Measurements from ENCODE around the gene STAB2.

Gene STAB2

DNA sequence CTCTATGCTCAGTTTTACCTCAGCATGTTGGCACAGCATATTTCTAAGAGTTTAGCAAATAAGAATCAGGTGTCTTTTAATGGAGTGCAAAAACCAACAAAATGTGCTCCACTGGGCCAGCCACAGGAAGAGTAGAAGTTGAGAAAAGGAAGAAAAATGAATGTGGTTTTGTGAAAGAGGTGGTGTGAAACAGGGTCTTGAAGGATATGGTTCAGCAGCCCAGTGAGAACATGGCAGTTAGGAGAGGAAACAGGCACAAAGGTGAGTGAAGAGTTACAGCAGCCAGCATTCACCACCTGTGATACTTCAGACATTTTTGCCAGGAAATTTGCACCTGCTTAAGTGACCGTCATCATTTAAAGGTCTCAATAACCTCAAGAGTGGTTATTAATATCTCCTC, 2.4 kb downstream of the STAB2 start:
- Histone ChIP-seq H3K27me3 (ENCODE audit: insufficient read depth, low read length) (no peaks in the 10 kb centered on the region), H3K4me1 (ENCODE audit: insufficient read depth, low read length) (no peaks in the 10 kb centered on the region), H3K4me3 (ENCODE audit: low read length) (no peak overlapping the region), H3K9ac (ENCODE audit: low read depth, low read length) (no peak overlapping the region), H3K36me3 (ENCODE audit: insufficient read depth, low read depth, low read length) (no peaks in the 10 kb centered on the region), H3K27ac (ENCODE audit: low read length) (no peak overlapping the region), H3K9me3 (ENCODE audit: insufficient read depth, low read depth, low read length) (no peaks in the 10 kb centered on the region)

DNA sequence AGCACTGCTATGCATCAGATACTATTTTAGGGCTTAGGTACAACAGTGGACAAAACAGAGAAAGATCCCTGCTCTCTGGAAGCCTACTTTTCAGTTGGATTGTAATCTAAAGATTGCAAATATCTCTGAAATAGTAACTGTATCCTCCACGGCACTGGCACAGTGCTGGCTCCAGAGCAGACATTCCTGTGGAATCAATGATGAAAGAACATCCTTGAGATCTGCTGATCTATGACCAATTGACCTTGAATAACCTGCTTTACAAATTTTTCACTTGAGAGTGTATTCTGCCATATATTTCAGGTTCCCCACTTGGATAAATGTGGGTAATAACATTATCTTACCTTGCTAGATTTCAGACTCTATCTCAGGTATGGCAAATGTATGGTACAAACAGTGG, 3.2 kb downstream of the STAB2 start:
- Histone ChIP-seq H3K9me3 (ENCODE audit: insufficient read depth, low read depth, low read length) (no peaks in the 10 kb centered on the region), H3K9ac (ENCODE audit: low read depth, low read length) (no peak overlapping the region), H3K4me3 (ENCODE audit: low read length) (no peak overlapping the region), H3K27me3 (ENCODE audit: insufficient read depth, low read length) (no peaks in the 10 kb centered on the region), H3K4me1 (ENCODE audit: insufficient read depth, low read length) (no peaks in the 10 kb centered on the region), H3K27ac (ENCODE audit: low read length) (no peak overlapping the region), H3K36me3 (ENCODE audit: insufficient read depth, low read depth, low read length) (no peaks in the 10 kb centered on the region)

DNA sequence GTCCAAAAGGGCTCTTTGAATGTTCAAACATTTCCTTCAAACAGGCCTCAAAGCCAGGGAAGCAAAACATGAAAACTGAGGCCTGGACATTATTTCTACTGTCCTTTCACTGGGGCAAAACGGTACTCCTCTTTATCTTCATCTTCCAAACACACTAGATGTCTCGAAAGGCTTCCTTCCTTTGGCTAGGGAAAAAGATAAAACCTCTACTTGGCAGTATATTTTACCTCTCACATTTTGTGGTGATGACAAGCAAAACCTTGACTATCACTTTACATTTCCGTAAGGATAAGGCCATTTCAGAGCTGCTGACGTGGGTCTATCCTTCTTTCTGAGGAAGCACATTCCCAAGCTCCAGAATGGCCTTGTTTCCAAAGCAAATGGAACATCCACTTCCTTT, 9.9 kb downstream of the STAB2 start:
- H3K9me3 ChIP-seq (ENCODE audit: insufficient read depth, low read depth, low read length) = no peaks in the 10 kb centered on the region
- H3K36me3 ChIP-seq (ENCODE audit: insufficient read depth, low read depth, low read length) = no peaks in the 10 kb centered on the region
- H3K27ac ChIP-seq (ENCODE audit: low read length) = no peak overlapping the region
- H3K4me3 ChIP-seq (ENCODE audit: low read length) = no peak overlapping the region
- H3K9ac ChIP-seq (ENCODE audit: low read depth, low read length) = no peak overlapping the region
- H3K27me3 ChIP-seq (ENCODE audit: insufficient read depth, low read length) = no peaks in the 10 kb centered on the region
- no peaks in the 10 kb centered on the region for H3K4me1 ChIP-seq (ENCODE audit: insufficient read depth, low read length)

DNA sequence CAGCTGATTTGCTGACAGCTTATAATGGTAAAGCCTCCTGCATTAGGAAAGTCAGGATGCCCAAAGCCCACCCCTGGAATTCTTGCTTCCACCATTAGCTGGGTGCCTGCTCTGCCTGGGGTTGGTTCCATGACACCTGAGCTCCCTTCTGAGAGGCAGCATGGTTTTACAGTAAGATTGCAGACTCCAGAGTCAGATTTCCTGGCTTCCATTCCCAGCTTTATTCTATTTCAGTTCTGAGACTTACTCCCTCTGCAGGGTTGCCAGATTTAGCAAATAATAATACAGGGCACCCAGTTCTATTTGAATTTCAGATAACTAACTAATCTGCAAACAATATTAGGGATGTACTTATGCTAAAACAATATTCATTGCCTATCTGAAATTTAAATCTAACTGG, 12.2 kb downstream of the STAB2 start:
- Histone ChIP-seq H3K27ac (ENCODE audit: low read length) (no peak overlapping the region), H3K36me3 (ENCODE audit: insufficient read depth, low read depth, low read length) (no peaks in the 10 kb centered on the region), H3K4me1 (ENCODE audit: insufficient read depth, low read length) (no peaks in the 10 kb centered on the region), H3K4me3 (ENCODE audit: low read length) (no peak overlapping the region), H3K27me3 (ENCODE audit: insufficient read depth, low read length) (no peaks in the 10 kb centered on the region), H3K9ac (ENCODE audit: low read depth, low read length) (no peak overlapping the region), H3K9me3 (ENCODE audit: insufficient read depth, low read depth, low read length) (no peaks in the 10 kb centered on the region)

DNA sequence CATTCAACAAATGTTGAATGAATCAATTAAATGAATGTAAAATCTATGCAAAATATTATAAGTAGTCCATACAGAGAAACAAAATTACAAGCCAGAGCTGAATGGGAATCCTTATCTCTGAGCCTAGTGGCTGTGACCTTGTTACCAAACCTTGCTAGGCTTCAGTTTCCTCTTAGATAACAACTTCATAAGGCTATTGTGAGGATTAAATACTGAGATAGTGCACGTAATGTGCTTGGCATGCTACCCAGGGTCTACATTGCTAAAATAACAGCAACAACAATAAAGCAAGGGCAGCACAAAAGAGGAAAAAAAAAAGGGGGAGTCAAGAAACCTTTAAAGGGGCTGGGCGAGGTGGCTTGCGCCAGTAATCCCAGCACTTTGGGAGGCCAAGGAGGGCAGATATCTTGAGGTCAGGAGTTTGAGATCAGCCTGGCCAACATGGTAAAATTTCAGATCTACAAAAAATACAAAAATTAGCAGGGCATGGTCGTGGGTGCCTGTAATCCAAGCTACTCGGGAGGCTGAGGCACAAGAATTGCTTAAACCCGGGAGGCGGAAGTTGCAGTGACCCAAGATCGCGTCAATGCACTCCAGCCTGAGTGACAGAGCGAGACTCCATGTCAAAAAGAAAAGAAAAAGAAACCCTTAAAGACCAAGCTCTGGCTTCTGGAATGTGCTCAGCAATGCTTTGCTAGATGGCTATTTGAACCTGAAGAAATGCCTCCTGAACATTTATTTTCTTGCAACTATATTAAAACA, 14.1 kb downstream of the STAB2 start:
- Histone ChIP-seq H3K9me3 (ENCODE audit: insufficient read depth, low read depth, low read length) (peaks cover 5% of the 10 kb centered on the region; the same call in 1 of the 2 replicates), H3K4me3 (ENCODE audit: low read length) (no peak overlapping the region), H3K9ac (ENCODE audit: low read depth, low read length) (no peak overlapping the region), H3K27me3 (ENCODE audit: insufficient read depth, low read length) (no peaks in the 10 kb centered on the region), H3K27ac (ENCODE audit: low read length) (no peak overlapping the region), H3K36me3 (ENCODE audit: insufficient read depth, low read depth, low read length) (no peaks in the 10 kb centered on the region), H3K4me1 (ENCODE audit: insufficient read depth, low read length) (no peaks in the 10 kb centered on the region)

DNA sequence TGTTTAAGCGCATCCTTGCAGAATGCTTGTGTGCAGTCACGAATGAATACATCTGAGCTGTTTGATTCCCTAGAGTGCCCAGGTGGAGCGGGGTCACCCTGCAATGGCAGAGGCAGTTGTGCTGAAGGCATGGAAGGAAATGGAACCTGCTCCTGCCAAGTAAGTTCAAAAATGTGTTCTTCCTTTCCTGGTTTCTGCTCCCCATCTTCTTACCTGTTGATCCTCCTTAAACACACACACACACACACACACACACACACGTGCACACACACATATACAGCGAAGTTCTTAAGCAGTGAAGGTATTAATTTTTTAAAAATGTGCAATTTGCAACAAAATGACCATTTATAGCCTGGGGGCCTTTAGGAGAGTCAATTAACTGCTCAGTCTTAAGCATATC, 33.3 kb downstream of the STAB2 start:
- Histone ChIP-seq H3K9me3 (ENCODE audit: insufficient read depth, low read depth, low read length) (no peaks in the 10 kb centered on the region), H3K27ac (ENCODE audit: low read length) (no peak overlapping the region), H3K36me3 (ENCODE audit: insufficient read depth, low read depth, low read length) (no peaks in the 10 kb centered on the region), H3K9ac (ENCODE audit: low read depth, low read length) (no peak overlapping the region), H3K4me3 (ENCODE audit: low read length) (no peak overlapping the region), H3K4me1 (ENCODE audit: insufficient read depth, low read length) (no peaks in the 10 kb centered on the region), H3K27me3 (ENCODE audit: insufficient read depth, low read length) (no peaks in the 10 kb centered on the region)

DNA sequence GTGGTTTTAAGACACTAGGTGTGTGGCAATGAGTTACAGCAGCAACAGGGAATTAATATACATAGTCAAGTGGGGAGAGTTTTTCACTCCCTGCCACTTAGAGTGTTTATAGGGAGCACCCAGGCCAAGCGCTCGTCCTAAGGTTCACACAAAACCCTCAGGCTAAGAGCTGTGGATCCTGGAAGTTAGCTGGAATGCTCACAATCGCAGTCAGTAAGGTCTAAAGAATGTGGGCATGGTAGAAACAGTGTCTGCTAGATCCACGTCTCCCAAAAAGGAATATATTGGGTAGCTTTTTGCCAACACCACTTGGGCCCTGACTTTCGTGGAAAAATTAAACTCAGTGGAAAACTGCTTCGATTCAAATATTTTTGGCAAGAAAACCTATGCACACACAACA, 36.6 kb downstream of the STAB2 start:
- Histone ChIP-seq H3K9me3 (ENCODE audit: insufficient read depth, low read depth, low read length) (no peaks in the 10 kb centered on the region), H3K4me3 (ENCODE audit: low read length) (no peak overlapping the region), H3K36me3 (ENCODE audit: insufficient read depth, low read depth, low read length) (no peaks in the 10 kb centered on the region), H3K9ac (ENCODE audit: low read depth, low read length) (no peak overlapping the region), H3K4me1 (ENCODE audit: insufficient read depth, low read length) (no peaks in the 10 kb centered on the region), H3K27ac (ENCODE audit: low read length) (no peak overlapping the region), H3K27me3 (ENCODE audit: insufficient read depth, low read length) (no peaks in the 10 kb centered on the region)

DNA sequence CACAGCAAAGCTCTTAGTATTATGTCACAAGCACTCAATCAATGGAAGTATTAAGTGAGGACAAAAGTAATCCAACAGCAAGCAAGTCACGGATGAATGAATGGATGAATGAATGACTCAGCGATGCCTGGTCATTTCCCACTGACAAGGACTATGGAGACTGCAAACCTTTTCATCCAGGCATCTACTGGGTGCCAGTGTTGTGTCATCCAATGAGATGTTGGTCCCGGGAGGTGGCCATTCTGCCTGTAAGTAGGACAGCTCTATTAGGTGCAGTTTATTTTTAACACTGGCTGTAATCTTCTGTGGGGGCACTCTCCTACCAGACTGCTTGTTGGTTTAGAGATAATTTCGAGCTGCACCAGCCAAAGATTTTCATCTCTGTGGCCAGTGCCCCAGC, 39.4 kb downstream of the STAB2 start:
- H3K27ac ChIP-seq (ENCODE audit: low read length) = no peak overlapping the region
- no peaks in the 10 kb centered on the region for H3K27me3 ChIP-seq (ENCODE audit: insufficient read depth, low read length)
- H3K4me1 ChIP-seq (ENCODE audit: insufficient read depth, low read length) = no peaks in the 10 kb centered on the region
- H3K9me3 ChIP-seq (ENCODE audit: insufficient read depth, low read depth, low read length) = no peaks in the 10 kb centered on the region
- H3K36me3 ChIP-seq (ENCODE audit: insufficient read depth, low read depth, low read length) = no peaks in the 10 kb centered on the region
- no peak overlapping the region for H3K9ac ChIP-seq (ENCODE audit: low read depth, low read length)
- H3K4me3 ChIP-seq (ENCODE audit: low read length) = no peak overlapping the region

DNA sequence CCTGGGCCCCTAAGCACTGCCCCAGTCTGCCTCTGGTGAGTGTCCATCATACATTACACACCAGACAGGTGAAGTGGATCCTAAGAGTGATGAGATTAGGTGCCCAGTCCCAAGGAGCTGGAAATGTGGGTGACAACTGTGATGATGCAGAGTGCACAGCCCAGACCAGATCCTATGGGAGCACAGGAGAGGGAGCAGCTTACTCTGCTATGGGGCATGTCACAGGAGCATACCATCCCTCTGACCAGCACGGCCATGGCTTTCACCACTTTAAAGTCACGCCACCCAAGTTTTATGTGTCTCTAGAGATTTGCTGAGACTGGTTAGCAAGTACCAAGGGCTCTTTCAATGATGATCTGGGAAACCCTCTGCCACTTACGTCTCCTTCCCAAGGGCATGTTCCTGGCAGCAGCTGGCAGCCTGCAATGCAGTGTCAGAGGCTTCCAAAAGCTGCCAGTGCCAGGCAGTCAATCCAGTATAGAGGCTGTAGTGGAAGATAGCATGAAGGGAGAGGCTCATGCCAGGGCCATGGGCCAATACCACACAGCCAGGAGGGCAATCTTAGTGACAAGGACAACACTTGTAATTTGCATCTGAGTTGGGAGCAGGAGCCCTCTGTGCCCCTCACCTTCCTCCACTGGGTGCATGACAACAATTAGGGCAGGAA, 40.2 kb downstream of the STAB2 start:
- H3K9me3 ChIP-seq (ENCODE audit: insufficient read depth, low read depth, low read length) = no peaks in the 10 kb centered on the region
- H3K4me3 ChIP-seq (ENCODE audit: low read length) = no peak overlapping the region
- no peaks in the 10 kb centered on the region for H3K4me1 ChIP-seq (ENCODE audit: insufficient read depth, low read length)
- no peaks in the 10 kb centered on the region for H3K36me3 ChIP-seq (ENCODE audit: insufficient read depth, low read depth, low read length)
- no peak overlapping the region for H3K9ac ChIP-seq (ENCODE audit: low read depth, low read length)
- H3K27ac ChIP-seq (ENCODE audit: low read length) = no peak overlapping the region
- no peaks in the 10 kb centered on the region for H3K27me3 ChIP-seq (ENCODE audit: insufficient read depth, low read length)

DNA sequence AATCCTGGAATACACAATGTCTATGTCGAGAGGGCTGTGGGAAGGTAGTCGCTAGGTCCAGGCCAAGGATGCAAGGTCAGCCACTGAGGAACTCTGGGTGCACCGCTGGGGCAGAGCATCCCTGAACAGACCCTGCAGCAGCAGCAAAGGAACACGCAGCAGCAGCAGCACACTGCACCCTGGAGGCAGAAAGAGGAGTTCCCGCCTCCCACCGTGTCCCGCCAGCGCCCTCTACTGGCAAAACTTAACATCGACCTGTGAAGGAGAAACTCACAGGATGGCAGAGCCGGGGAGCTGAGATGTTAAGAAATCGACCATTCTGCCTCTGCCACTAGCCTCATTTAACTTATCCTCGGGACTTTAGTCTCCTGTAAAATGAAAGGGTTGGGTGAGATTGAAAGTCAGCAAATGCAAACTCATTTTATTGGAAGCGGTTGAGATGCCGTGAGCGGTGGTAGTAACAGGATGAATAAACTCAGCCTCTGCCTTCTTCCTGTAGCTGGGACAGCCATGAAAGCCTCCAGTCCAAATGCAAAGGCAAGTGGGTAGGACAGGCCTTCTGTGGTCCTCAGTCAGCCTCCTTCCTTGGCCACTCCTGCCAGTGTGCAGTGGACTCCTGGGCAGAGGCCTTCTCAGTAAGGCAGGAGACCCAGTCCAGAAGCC, 45.6 kb downstream of the STAB2 start:
- no peak overlapping the region for H3K4me3 ChIP-seq (ENCODE audit: low read length)
- H3K4me1 ChIP-seq (ENCODE audit: insufficient read depth, low read length) = no peaks in the 10 kb centered on the region
- H3K27me3 ChIP-seq (ENCODE audit: insufficient read depth, low read length) = no peaks in the 10 kb centered on the region
- no peak overlapping the region for H3K27ac ChIP-seq (ENCODE audit: low read length)
- H3K9ac ChIP-seq (ENCODE audit: low read depth, low read length) = no peak overlapping the region
- no peaks in the 10 kb centered on the region for H3K9me3 ChIP-seq (ENCODE audit: insufficient read depth, low read depth, low read length)
- no peaks in the 10 kb centered on the region for H3K36me3 ChIP-seq (ENCODE audit: insufficient read depth, low read depth, low read length)

DNA sequence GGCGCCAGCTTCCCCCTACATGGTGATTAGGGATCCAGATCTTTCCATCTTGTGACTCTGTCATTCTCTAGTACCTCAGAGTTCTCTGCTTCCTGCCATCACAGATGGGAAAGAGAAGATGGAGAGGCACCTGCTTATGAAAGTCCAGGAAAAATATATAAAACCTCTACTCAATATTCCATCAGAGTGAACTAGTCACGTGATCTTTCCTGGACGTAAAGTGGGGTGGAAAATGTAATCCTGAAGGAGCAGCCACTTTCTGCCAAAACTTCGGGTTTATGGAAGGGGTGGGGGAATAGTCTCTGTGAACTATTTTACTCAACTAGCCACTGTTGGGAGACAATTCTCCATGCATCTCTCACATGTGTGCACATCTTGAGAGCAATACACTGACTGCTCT, 47.7 kb downstream of the STAB2 start:
- H3K27ac ChIP-seq (ENCODE audit: low read length) = no peak overlapping the region
- H3K36me3 ChIP-seq (ENCODE audit: insufficient read depth, low read depth, low read length) = no peaks in the 10 kb centered on the region
- no peaks in the 10 kb centered on the region for H3K4me1 ChIP-seq (ENCODE audit: insufficient read depth, low read length)
- no peak overlapping the region for H3K4me3 ChIP-seq (ENCODE audit: low read length)
- no peaks in the 10 kb centered on the region for H3K27me3 ChIP-seq (ENCODE audit: insufficient read depth, low read length)
- no peaks in the 10 kb centered on the region for H3K9me3 ChIP-seq (ENCODE audit: insufficient read depth, low read depth, low read length)
- H3K9ac ChIP-seq (ENCODE audit: low read depth, low read length) = no peak overlapping the region

DNA sequence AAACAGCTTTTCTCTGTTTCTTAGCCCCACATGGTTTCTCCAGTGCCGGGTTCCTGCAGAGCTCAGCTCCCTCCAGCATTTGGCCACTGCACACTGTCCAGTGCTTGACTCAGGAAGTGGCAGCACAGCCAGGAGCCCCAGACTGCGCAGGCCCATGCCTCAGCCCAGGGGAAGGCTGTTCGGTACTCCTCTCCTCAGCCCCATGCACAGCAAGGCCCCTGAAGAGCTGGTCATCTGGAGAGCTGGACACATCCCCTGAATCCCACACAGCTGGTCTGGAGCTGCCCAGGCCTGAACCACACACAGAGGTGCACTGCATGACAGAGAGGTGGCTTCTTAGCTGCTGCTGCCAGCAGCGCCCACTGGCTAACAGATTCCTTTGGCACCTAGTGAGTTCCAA, 48.3 kb downstream of the STAB2 start:
- no peaks in the 10 kb centered on the region for H3K9me3 ChIP-seq (ENCODE audit: insufficient read depth, low read depth, low read length)
- no peak overlapping the region for H3K4me3 ChIP-seq (ENCODE audit: low read length)
- H3K4me1 ChIP-seq (ENCODE audit: insufficient read depth, low read length) = no peaks in the 10 kb centered on the region
- H3K27ac ChIP-seq (ENCODE audit: low read length) = no peak overlapping the region
- no peaks in the 10 kb centered on the region for H3K27me3 ChIP-seq (ENCODE audit: insufficient read depth, low read length)
- no peaks in the 10 kb centered on the region for H3K36me3 ChIP-seq (ENCODE audit: insufficient read depth, low read depth, low read length)
- H3K9ac ChIP-seq (ENCODE audit: low read depth, low read length) = no peak overlapping the region
